Thoracic aorta (tissue), 2 donors: ENCODE data around the gene MAPK6. TPM values are rescaled to one million over a fixed set of nuclear protein-coding genes. Genes with fewer than 3 reads are reported as not detected.
"Not testable (repeated sequence)": the region's sequence is repeated elsewhere in the genome, so short reads cannot be mapped to it uniquely, and the experiment has no call there.

Experiments used
- ATAC-seq: fragments of 150-250 bp; one replicate; pipeline ENCODE4 v1.8.0; 2017; ENCODE audit warnings: low read depth; ENCODE audit not compliant: insufficient number of reproducible peaks, low FRiP score
- DNase-seq: peaks from one replicate; pipeline ENCODE4 v3.0.0-alpha.2; 2020; ENCODE audit warnings: low spot score
- H3K27ac ChIP-seq, 2 donors: fragments of 200-600 bp; sonication (generic); 1 replicate in 1 of 2; 2 replicates in 1 of 2; pipeline ENCODE4 v1.5.1; 2016; ENCODE audit warnings: mild to moderate bottlenecking in 2 of 2, moderate library complexity in 2 of 2
- H3K27me3 ChIP-seq: fragments of 200-600 bp; sonication (generic); replicated peaks from 2 replicates; pipeline ENCODE4 v1.6.0; 2016; ENCODE audit warnings: mild to moderate bottlenecking; ENCODE audit not compliant: insufficient read depth
- H3K36me3 ChIP-seq: fragments of 200-600 bp; sonication (generic); one replicate; pipeline ENCODE4 v1.5.1; 2016
- H3K4me1 ChIP-seq, 2 donors: fragments of 200-600 bp; sonication (generic); 1 replicate in 1 of 2; 2 replicates in 1 of 2; pipeline versions ENCODE4 v1.5.1 to v1.6.0; 2016; ENCODE audit warnings: low read depth in 2 of 2, mild to moderate bottlenecking in 1 of 2; ENCODE audit not compliant: control insufficient read depth in 1 of 2
- H3K4me3 ChIP-seq: fragments of 200-600 bp; sonication (generic); 2 replicates; pipeline ENCODE4 v1.5.1; 2016; ENCODE audit warnings: mild to moderate bottlenecking
- H3K9me3 ChIP-seq: fragments of 200-600 bp; sonication (generic); 2 replicates; pipeline ENCODE4 v1.5.1; 2016
- CTCF ChIP-seq: fragments of 200-600 bp; sonication (generic); IDR thresholded peaks from one replicate; pipeline ENCODE4 v1.5.1; 2019; ENCODE audit warnings: antibody characterized with exemption
- total RNA-seq, 2 donors: library from RNA; depleted of rRNA; stranded (reverse); fragments of >200 nt; gene quantifications; one replicate each; pipeline versions ENCODE4 v1.1.0 to v1.2.3, GENCODE V29; 2016

The MAPK6 gene
- total RNA-seq, 2 donors from 2014 or later: 11.2 to 24.8 TPM

DNA sequence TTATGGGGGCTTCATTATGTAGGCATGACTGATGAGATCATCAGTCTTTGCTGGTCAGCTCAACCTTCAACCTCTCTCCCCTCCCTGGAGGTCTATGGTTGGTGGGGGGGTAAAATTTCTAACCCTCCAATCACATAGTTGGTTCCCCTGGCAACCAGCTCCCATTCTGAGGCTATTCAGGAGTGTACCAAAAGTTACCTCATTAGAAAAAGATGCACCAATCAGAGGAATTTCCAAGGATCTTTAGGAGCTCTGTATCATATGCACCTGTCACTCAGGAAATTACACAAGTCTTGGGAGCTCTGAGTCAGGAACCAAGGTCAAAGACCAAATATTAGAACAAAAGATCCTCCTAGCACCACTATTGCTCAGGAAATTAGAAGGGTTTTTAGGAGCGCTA is 26.1 kb upstream of the MAPK6 start:
- ATAC-seq (no peak), DNase-seq (no peak)
- TF ChIP-seq CTCF: no peak

DNA sequence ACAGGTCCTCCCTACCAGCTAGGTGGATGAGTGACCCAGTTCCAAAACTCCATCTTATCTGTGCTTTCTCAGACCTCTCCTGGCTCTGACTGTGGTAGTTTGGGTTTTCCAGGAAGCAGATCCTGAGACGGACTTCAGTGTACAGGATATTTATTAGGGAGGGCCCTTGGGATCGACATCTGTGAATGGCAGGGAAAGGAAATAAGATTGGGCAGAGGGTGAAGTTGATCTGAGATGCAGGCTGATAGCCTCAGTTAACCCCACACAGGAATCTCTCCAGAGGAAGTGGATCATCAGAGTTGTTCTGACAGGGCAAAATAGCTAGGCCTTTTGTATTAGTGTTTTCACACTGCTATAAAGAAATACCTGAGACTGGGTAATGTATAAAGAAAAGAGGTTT is 16.7 kb upstream of the MAPK6 start:
- no peaks in the 10 kb centered on the region for H3K27me3 ChIP-seq
- no peak for ATAC-seq
- no peaks in the 10 kb centered on the region for H3K9me3 ChIP-seq
- H3K4me1 ChIP-seq: no peaks in the 10 kb centered on the region
- no peak overlapping the region for H3K4me3 ChIP-seq
- no peak for DNase-seq
- no peak overlapping the region for H3K27ac ChIP-seq
- TF ChIP-seq CTCF: no peak
- no peaks in the 10 kb centered on the region for H3K36me3 ChIP-seq

More for the DNA sequence above, 26.1 kb upstream of the MAPK6 start:
- Histone ChIP-seq H3K9me3 (no peaks in the 10 kb centered on the region), H3K36me3 (no peaks in the 10 kb centered on the region), H3K4me3 (no peak overlapping the region), H3K27me3 (no peaks in the 10 kb centered on the region), H3K4me1 (no peaks in the 10 kb centered on the region), H3K27ac (no peak overlapping the region)

DNA sequence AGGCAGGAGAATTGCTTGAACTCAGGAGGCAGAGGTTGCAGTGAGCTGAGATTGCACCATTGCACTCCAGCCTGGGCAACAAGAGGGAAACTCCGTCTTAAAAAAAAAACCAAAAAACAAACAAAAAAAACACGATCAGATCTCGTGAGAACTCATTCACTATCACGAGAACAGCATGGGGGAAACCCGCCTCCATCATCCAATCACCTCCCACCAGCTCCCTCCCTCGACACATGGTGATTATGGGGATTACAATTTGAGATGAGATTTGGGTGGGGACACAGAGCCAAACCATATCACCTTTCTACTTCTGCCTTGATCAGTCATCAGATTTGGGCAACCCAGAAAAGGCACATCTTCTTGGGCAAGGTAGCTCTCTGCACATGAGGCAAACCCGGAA is 15.9 kb upstream of the MAPK6 start:
- not testable (repeated sequence) for DNase-seq, ATAC-seq, H3K36me3 ChIP-seq, H3K9me3 ChIP-seq, H3K27ac ChIP-seq, H3K4me3 ChIP-seq, H3K27me3 ChIP-seq, H3K4me1 ChIP-seq

DNA sequence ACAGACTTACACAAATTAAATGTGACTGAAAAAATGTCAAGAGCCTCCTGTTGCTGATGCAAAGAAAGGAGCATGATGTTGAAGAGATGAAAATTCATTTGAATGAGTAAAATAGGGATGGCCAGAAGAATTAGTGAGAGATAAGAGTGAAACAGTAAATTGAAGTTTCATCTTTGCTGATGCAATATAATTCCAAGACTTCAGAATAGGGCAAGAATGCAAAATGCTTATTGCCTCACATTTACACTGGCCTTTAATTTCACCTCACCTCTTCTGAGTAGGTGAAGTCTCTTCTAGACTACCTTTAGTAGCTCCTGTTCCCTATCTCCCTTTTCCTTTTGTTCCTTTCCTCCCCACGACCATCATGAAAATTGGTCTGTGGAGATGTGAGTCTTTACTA is 15.3 kb upstream of the MAPK6 start:
- no peaks in the 10 kb centered on the region for H3K36me3 ChIP-seq
- DNase-seq: no peak
- no peaks in the 10 kb centered on the region for H3K27me3 ChIP-seq
- H3K4me3 ChIP-seq: no peak overlapping the region
- ATAC-seq: no peak
- H3K27ac ChIP-seq: no peak overlapping the region
- no peak for TF ChIP-seq CTCF
- no peaks in the 10 kb centered on the region for H3K4me1 ChIP-seq
- no peaks in the 10 kb centered on the region for H3K9me3 ChIP-seq

DNA sequence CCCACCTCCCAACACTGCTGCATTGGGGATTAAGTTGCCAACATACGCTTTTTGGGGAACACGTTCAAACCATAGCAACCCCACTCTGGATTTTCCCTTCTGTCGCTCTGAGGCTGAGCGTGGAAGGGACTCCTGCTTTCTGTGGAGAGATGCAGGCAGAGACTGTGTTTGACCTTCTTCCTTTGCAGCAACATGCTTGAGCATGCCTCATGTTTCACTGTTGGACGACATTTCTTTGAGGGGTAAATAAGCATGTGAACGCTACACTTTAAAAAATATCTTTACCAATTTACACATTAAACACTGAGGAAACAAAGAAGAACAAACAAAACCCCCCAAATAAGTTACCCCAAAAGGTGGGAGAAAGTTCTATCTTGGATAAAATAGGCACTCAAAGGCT is 14.2 kb upstream of the MAPK6 start:
- no peaks in the 10 kb centered on the region for H3K27me3 ChIP-seq
- H3K4me3 ChIP-seq: no peak overlapping the region
- no peak for DNase-seq
- H3K9me3 ChIP-seq: no peaks in the 10 kb centered on the region
- no peak for TF ChIP-seq CTCF
- ATAC-seq: no peak
- no peak overlapping the region for H3K27ac ChIP-seq
- H3K4me1 ChIP-seq: no peaks in the 10 kb centered on the region
- no peaks in the 10 kb centered on the region for H3K36me3 ChIP-seq
